Endothelial cell of umbilical vein (primary cell): ENCODE data around the gene DCAF5. TPM values are rescaled to one million over a fixed set of nuclear protein-coding genes. Genes with fewer than 3 reads are reported as not detected.

Experiments
- BruUV-seq: library from RNA; stranded (reverse); fragments of 400-500 nt; replicated peaks from 2 replicates; lab custom pipeline; 2021; lab: Mats Ljungman, UMichigan
- CTCF ChIA-PET: fragments of 300-600, 350-600 bp; sonication (Branson Sonifier 250); formaldehyde crosslinking; loops from one replicate; lab custom pipeline; 2021; ENCODE audit warnings: antibody characterized with exemption, inconsistent platforms; lab: Charles Lee
- POLR2A ChIA-PET: fragments of 300-600, 350-600 bp; sonication (Branson Sonifier 250); formaldehyde crosslinking; loops from one replicate; lab custom pipeline; 2021; ENCODE audit warnings: antibody characterized with exemption, inconsistent platforms; lab: Charles Lee
- DNase-seq: peaks from one replicate; pipeline ENCODE4 v3.0.0-alpha.2; 2011; ENCODE audit warnings: low read depth, low spot score
- FAIRE-seq: peaks from 2 replicates; lab custom pipeline; 2011; peaks lifted over from hg19 to GRCh38; lab: Jason Lieb, UNC
- H2AFZ ChIP-seq: 2 replicates; pipeline ENCODE4 v1.6.0; 2012; ENCODE audit warnings: low read depth, low read length, control low read depth, inconsistent platforms
- H3K27ac ChIP-seq: 2 replicates; pipeline ENCODE4 v1.5.1; 2011; ENCODE audit warnings: low read depth, mild to moderate bottlenecking, control low read depth, low read length, moderate library complexity; ENCODE audit not compliant: insufficient read depth
- H3K27me3 ChIP-seq, 2 experiments: 2 replicates each; pipeline versions ENCODE4 v1.6.0 to v1.6.1; 2011; ENCODE audit warnings: low read length in 2 of 2, mixed read lengths in 1 of 2; ENCODE audit not compliant: control insufficient read depth in 2 of 2, insufficient read depth in 2 of 2
- H3K36me3 ChIP-seq, 2 experiments: 2 replicates in 1 of 2; 3 replicates in 1 of 2; pipeline ENCODE4 v1.5.1; 2011; ENCODE audit warnings: low read length in 2 of 2, mild to moderate bottlenecking in 1 of 2, moderate library complexity in 1 of 2; ENCODE audit not compliant: control insufficient read depth in 2 of 2, insufficient read depth in 2 of 2; ENCODE audit errors: extremely low read depth in 1 of 2
- H3K4me1 ChIP-seq: 3 replicates; pipeline ENCODE4 v1.5.1; 2011; ENCODE audit warnings: mild to moderate bottlenecking, low read length; ENCODE audit not compliant: control insufficient read depth, insufficient read depth; ENCODE audit errors: extremely low read depth
- H3K4me2 ChIP-seq: 2 replicates; pipeline ENCODE4 v1.6.1; 2011; ENCODE audit warnings: low read length, control low read depth, mixed read lengths; ENCODE audit not compliant: insufficient read depth
- H3K4me3 ChIP-seq, 3 experiments: fragments of 200-600 bp in 1 of 3; sonication (generic), shearing (Covaris generic) in 1 of 3; replicated peaks in 1 of 3; 2 replicates each; pipeline ENCODE4 v1.5.1; 2011 to 2016; ENCODE audit warnings: control low read depth in 3 of 3, low read length in 3 of 3, mild to moderate bottlenecking in 2 of 3, inconsistent platforms in 1 of 3, low read depth in 1 of 3, moderate library complexity in 1 of 3; ENCODE audit not compliant: insufficient read depth in 1 of 3
- H3K79me2 ChIP-seq: 2 replicates; pipeline ENCODE4 v1.6.0; 2012; ENCODE audit warnings: low read length, inconsistent platforms; ENCODE audit not compliant: control insufficient read depth, insufficient read depth
- H3K9ac ChIP-seq: replicated peaks from 2 replicates; pipeline ENCODE3; 2011; ENCODE audit warnings: low read length, control low read depth; ENCODE audit not compliant: insufficient read depth; ENCODE audit errors: extremely low read depth
- H3K9me1 ChIP-seq: replicated peaks from 3 replicates; pipeline ENCODE4 v1.6.0; 2011; ENCODE audit warnings: mild to moderate bottlenecking, low read length; ENCODE audit not compliant: control insufficient read depth, insufficient read depth; ENCODE audit errors: extremely low read depth
- H3K9me3 ChIP-seq: replicated peaks from 2 replicates; pipeline ENCODE4 v1.5.1; 2012; ENCODE audit warnings: low read length, inconsistent platforms; ENCODE audit not compliant: control insufficient read depth, insufficient read depth
- H4K20me1 ChIP-seq: replicated peaks from 2 replicates; pipeline ENCODE3; 2011; ENCODE audit warnings: mild to moderate bottlenecking, low read length; ENCODE audit not compliant: control insufficient read depth, insufficient read depth; ENCODE audit errors: extremely low read depth
- CTCF ChIP-seq, 2 donors: IDR thresholded peaks; 1 replicate in 1 of 2; 2 replicates in 1 of 2; pipeline ENCODE4 v1.5.1; 2011; ENCODE audit warnings: low read length in 2 of 2, mild to moderate bottlenecking in 2 of 2, moderate library complexity in 2 of 2, control low read depth in 1 of 2, inconsistent platforms in 1 of 2, low read depth in 1 of 2; ENCODE audit not compliant: insufficient read depth in 1 of 2; ENCODE audit errors: extremely low read depth in 1 of 2
- EZH2 ChIP-seq: IDR thresholded peaks from 2 replicates; pipeline ENCODE4 v1.6.1; 2012; ENCODE audit warnings: borderline replicate concordance, low read depth, mild to moderate bottlenecking, moderate library complexity, low read length, inconsistent platforms; ENCODE audit not compliant: severe bottlenecking
- FOS ChIP-seq: IDR thresholded peaks from 2 replicates; pipeline ENCODE4 v1.6.1; 2011; ENCODE audit warnings: mild to moderate bottlenecking, low read length, moderate library complexity, borderline replicate concordance; ENCODE audit not compliant: insufficient read depth
- GATA2 ChIP-seq: IDR thresholded peaks from 2 replicates; pipeline ENCODE4 v1.7.0; 2011; ENCODE audit warnings: low read depth, mild to moderate bottlenecking, moderate library complexity, mixed read lengths, low read length; ENCODE audit not compliant: insufficient read length, insufficient read depth
- JUN ChIP-seq: IDR thresholded peaks from 2 replicates; pipeline ENCODE4 v1.6.1; 2011; ENCODE audit warnings: borderline replicate concordance, low read depth; ENCODE audit not compliant: insufficient read length, insufficient read depth
- MYC ChIP-seq: IDR thresholded peaks from one replicate; pipeline ENCODE4 v1.6.1; 2011; ENCODE audit warnings: mild to moderate bottlenecking, low read depth, low read length
- POLR2A ChIP-seq: IDR thresholded peaks from 2 replicates; pipeline ENCODE4 v1.6.1; 2012; ENCODE audit warnings: low read depth, mild to moderate bottlenecking, control low read depth, low read length
- POLR2AphosphoS5 ChIP-seq: IDR thresholded peaks from 2 replicates; pipeline ENCODE4 v1.6.1; 2012; ENCODE audit warnings: low read depth, mild to moderate bottlenecking, control low read depth, low read length, moderate library complexity; ENCODE audit not compliant: insufficient read depth
- dilution Hi-C: fragments of 300-500 bp; cut with MboI; formaldehyde crosslinking; loops from one replicate; pipeline ENCODE4 v1.15.0; 2019; ENCODE audit warnings: low sequenced_read_pairs; ENCODE audit not compliant: extremely low pct_ligation_motif_present
- intact Hi-C: fragments of 100-400 bp; cut with micrococcal nuclease; formaldehyde crosslinking; loops from one replicate; pipeline ENCODE4 v1.10.0; 2022
- polyA plus RNA-seq, 4 experiments: library from polyadenylated mRNA; depleted of rRNA in 3 of 4; stranded (reverse) in 3 of 4; unstranded in 1 of 4; fragments of >200 nt; gene quantifications; 2 replicates each; pipeline versions ENCODE4 v1.2.1 to v1.2.3, GENCODE V29; 2011 to 2012; ENCODE audit warnings: missing spikeins in 1 of 4
- total RNA-seq: library from RNA; stranded (reverse); gene quantifications from 2 replicates; pipeline ENCODE4 v1.2.3, GENCODE V29; 2021
- TF ChIP-seq, protein P1 (sequence below): IDR thresholded peaks from 2 replicates; pipeline ENCODE4 v1.6.1; 2011; ENCODE audit not compliant: insufficient read depth, insufficient read length

Gene DCAF5
- total and polyA plus RNA-seq, 2 donors (not counting 3 experiments of a cell fraction or from before 2014, with no cell fraction given), result 37.9 to 52.5 TPM

GRCh38 chr14:69161590-69161989, 8.7 kb upstream of the DCAF5 start:
- no peak overlapping the region for H3K9ac ChIP-seq
- no peak overlapping the region for H3K27ac ChIP-seq
- no TSS peak for BruUV-seq
- no peaks in the 10 kb centered on the region for H4K20me1 ChIP-seq
- H3K9me1 ChIP-seq, result no peaks in the 10 kb centered on the region
- DNase-seq (no peak), FAIRE-seq (no peak)
- POLR2A ChIA-PET, result no interaction called here
- dilution Hi-C loops (no loop called here), intact Hi-C loops (no loop called here)
- no peaks in the 10 kb centered on the region for H3K4me1 ChIP-seq
- H3K36me3 ChIP-seq, result no peaks in the 10 kb centered on the region
- TF ChIP-seq JUN, result no peak
- no peak for TF ChIP-seq CTCF (IDR thresholded peaks at IDR 0.05; ENCODE audit: extremely low read depth in 1 of 2, insufficient read depth in 1 of 2, low read depth in 1 of 2, low read length in 2 of 2)
- TF ChIP-seq FOS, result no peak
- no peak for TF ChIP-seq POLR2AphosphoS5
- TF ChIP-seq GATA2, result no peak
- TF ChIP-seq, protein P1, sequence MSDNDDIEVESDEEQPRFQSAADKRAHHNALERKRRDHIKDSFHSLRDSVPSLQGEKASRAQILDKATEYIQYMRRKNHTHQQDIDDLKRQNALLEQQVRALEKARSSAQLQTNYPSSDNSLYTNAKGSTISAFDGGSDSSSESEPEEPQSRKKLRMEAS, result no peak
- TF ChIP-seq EZH2, result no peak
- TF ChIP-seq POLR2A, result no peak
- no peak for TF ChIP-seq MYC
- H3K9me3 ChIP-seq, result no peaks in the 10 kb centered on the region
- H3K79me2 ChIP-seq, result no peaks in the 10 kb centered on the region
- CTCF ChIA-PET, result interaction anchor here (0.9 to 1.1 kb wide), 2 partner anchors 10 to 32 kb away, joined by 3 to 4 read pairs; no protein-coding TSS in a partner anchor
- no peak overlapping the region for H2AFZ ChIP-seq
- no peak overlapping the region for H3K4me3 ChIP-seq
- peaks cover 4% of the 10 kb centered on the region in 2 experiments for H3K27me3 ChIP-seq
- no peak overlapping the region for H3K4me2 ChIP-seq
